Measurements from ENCODE around the gene ASPSCR1. TPM values are rescaled to one million over a fixed set of nuclear protein-coding genes. Genes with fewer than 3 reads are reported as not detected.

The ASPSCR1 gene
- total and polyA plus RNA-seq, 2 of the 13 experiments (the other 11 are each of a cell fraction or from before 2014, with no cell fraction given) = 274 to 314 TPM

DNA sequence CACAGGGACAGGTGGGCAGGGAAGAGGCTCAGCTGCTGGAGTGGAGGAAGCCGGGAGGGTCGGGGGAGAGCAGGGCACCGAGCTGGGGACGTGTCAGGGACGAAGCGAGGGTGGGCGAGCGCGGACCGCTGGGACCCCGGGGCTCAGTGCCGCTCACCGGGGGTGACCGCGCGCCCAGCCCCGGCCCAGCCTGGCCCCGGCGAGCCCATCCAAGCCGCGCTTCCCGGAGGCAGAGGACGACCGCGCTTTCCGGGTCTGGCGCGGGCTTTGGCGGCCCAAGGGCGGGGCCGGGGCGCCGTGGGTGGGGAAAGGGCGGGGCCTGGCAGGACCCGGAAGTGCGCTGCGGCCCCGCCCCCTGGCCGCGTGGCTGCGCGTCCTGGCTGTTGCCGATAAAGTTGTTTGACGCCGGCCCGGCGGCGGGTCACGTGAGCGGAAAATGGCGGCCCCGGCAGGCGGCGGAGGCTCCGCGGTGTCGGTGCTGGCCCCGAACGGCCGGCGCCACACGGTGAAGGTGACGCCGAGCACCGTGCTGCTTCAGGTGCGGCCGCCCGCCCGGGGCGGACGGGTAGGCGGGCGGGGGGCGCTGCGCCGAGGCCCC is at the start of gene ASPSCR1 (continued):
- TF ChIP-seq, protein P1, sequence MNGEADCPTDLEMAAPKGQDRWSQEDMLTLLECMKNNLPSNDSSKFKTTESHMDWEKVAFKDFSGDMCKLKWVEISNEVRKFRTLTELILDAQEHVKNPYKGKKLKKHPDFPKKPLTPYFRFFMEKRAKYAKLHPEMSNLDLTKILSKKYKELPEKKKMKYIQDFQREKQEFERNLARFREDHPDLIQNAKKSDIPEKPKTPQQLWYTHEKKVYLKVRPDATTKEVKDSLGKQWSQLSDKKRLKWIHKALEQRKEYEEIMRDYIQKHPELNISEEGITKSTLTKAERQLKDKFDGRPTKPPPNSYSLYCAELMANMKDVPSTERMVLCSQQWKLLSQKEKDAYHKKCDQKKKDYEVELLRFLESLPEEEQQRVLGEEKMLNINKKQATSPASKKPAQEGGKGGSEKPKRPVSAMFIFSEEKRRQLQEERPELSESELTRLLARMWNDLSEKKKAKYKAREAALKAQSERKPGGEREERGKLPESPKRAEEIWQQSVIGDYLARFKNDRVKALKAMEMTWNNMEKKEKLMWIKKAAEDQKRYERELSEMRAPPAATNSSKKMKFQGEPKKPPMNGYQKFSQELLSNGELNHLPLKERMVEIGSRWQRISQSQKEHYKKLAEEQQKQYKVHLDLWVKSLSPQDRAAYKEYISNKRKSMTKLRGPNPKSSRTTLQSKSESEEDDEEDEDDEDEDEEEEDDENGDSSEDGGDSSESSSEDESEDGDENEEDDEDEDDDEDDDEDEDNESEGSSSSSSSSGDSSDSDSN (CRISPR knock-in tag; IDR thresholded peaks at IDR 0.05) = peak; percentile 51; the same call in 1 of the 2 replicates
- TF ChIP-seq, protein P2, sequence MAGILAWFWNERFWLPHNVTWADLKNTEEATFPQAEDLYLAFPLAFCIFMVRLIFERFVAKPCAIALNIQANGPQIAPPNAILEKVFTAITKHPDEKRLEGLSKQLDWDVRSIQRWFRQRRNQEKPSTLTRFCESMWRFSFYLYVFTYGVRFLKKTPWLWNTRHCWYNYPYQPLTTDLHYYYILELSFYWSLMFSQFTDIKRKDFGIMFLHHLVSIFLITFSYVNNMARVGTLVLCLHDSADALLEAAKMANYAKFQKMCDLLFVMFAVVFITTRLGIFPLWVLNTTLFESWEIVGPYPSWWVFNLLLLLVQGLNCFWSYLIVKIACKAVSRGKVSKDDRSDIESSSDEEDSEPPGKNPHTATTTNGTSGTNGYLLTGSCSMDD (CRISPR knock-in tag; IDR thresholded peaks at IDR 0.05) = no peak; the same call in 1 of the 2 replicates
- TF ChIP-seq SOX5 (CRISPR knock-in tag; IDR thresholded peaks at IDR 0.05; ENCODE audit: borderline replicate concordance) = peak; percentile 66; the same call in 1 of the 2 replicates
- TF ChIP-seq, protein P3, sequence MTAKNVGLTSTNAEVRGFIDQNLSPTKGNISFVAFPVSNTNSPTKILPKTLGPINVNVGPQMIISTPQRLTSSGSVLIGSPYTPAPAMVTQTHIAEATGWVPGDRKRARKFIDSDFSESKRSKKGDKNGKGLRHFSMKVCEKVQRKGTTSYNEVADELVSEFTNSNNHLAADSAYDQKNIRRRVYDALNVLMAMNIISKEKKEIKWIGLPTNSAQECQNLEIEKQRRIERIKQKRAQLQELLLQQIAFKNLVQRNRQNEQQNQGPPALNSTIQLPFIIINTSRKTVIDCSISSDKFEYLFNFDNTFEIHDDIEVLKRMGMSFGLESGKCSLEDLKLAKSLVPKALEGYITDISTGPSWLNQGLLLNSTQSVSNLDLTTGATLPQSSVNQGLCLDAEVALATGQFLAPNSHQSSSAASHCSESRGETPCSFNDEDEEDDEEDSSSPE (CRISPR knock-in tag; IDR thresholded peaks at IDR 0.05) = peak; percentile 91
- peak; percentile 94; the same call in 1 of the 2 replicates for TF ChIP-seq ZNF790 (CRISPR knock-in tag; IDR thresholded peaks at IDR 0.05; ENCODE audit: borderline replicate concordance)
- peak; percentile 85; the same call in 1 of the 2 replicates for TF ChIP-seq HBP1 (CRISPR knock-in tag; IDR thresholded peaks at IDR 0.05; ENCODE audit: low read depth)
- TF ChIP-seq ARNT (IDR thresholded peaks at IDR 0.05) = no peak
- no peak for TF ChIP-seq HMG20B (CRISPR knock-in tag; conservative IDR thresholded peaks at IDR 0.05)
- no peak; the same call in 1 of the 2 replicates for TF ChIP-seq CTCF (CRISPR knock-in tag; IDR thresholded peaks at IDR 0.05)
- TF ChIP-seq HDAC6 (IDR thresholded peaks at IDR 0.05; ENCODE audit: low read depth, low read length) = no peak
- TF ChIP-seq KLF13 (CRISPR knock-in tag; IDR thresholded peaks at IDR 0.05) = no peak; the same call in 1 of the 2 replicates
- no peak for TF ChIP-seq ZEB1 (IDR thresholded peaks at IDR 0.05; ENCODE audit: insufficient replicate concordance, low read depth)
- TF ChIP-seq MAF1 (CRISPR knock-in tag; IDR thresholded peaks at IDR 0.05; ENCODE audit: borderline replicate concordance) = 0 out of 2 replicates have a peak, but pooled peaks have one; percentile 62
- peak; percentile 65 for TF ChIP-seq HOXD1 (CRISPR knock-in tag; IDR thresholded peaks at IDR 0.05)
- no peak for TF ChIP-seq RARA (CRISPR knock-in tag; IDR thresholded peaks at IDR 0.05)
- TF ChIP-seq MNT (IDR thresholded peaks at IDR 0.05) = peak; percentile 84
- no peak for TF ChIP-seq HNF4G (IDR thresholded peaks at IDR 0.05; ENCODE audit: borderline replicate concordance, low read depth, low read length)
- TF ChIP-seq HNF4G (CRISPR knock-in tag; IDR thresholded peaks at IDR 0.05; ENCODE audit: borderline replicate concordance, low read depth) = no peak
- TF ChIP-seq ZNF746 (CRISPR knock-in tag; IDR thresholded peaks at IDR 0.05) = no peak; the same call in 1 of the 2 replicates
- no peak for TF ChIP-seq SMAD9 (CRISPR knock-in tag; IDR thresholded peaks at IDR 0.05)
